Suppressor macrophage (primary cell): ENCODE results near the gene CCL13.

Experiments
- DNase-seq, 4 experiments: peaks; one replicate each; pipeline ENCODE4 v3.0.0-alpha.2; 2020 to 2022

The CCL13 gene

DNA sequence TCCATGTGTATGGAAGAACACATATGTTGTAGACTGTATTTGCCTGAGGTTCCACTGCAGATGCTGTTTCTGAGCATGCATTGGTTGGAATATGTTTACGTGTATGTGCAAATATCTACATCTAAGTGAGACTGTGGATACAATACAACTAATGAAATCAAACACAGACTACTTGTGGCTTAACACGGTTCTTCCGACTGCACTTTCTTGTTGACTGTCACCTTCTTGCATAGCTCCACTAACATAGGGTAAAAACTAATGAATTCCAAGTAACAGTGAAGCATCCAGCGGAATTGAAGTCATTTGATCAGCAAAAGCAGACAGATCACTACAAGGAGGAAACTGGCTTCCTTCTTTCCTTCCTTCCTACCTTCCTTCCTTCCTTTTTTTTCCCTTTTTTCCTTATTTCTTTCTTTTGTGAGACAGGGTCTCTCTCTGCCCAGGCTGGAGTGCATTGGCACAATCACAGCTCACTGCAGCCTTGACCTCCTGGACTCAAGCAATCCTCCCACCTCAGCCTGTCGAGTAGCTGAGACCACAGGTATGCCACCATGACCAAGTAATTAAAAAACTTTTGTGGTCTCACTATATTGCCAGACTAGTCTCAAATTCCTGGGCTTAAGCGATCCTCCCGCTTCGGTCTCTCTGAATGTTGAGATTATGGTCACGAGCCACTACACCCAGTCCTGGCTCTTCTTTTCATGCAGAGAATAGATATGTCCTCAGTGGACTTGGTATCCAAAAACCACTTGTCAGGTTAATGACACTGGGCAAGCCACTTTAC, 28.7 kb downstream of the CCL13 start:
- DNase-seq = no peak

DNA sequence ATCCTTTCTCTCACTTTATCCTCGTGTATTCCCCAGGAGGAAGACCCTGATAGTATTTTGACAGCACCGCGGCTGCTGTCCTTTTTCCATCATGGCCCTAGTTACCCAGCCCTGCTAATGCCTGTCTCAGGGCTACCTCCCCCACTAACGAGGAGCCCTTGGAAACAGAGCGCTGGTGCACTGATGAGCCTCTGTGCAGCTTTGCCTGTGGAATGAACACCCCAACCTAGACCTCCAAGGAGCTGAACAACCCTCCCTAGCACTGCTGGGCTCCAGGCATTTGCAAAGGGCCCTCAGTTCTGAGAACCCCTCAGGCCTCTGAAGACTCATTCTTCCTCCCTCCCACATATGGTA, 30.0 kb downstream of the CCL13 start:
- DNase-seq = peak in 1 of 4 experiments; percentile 36

DNA sequence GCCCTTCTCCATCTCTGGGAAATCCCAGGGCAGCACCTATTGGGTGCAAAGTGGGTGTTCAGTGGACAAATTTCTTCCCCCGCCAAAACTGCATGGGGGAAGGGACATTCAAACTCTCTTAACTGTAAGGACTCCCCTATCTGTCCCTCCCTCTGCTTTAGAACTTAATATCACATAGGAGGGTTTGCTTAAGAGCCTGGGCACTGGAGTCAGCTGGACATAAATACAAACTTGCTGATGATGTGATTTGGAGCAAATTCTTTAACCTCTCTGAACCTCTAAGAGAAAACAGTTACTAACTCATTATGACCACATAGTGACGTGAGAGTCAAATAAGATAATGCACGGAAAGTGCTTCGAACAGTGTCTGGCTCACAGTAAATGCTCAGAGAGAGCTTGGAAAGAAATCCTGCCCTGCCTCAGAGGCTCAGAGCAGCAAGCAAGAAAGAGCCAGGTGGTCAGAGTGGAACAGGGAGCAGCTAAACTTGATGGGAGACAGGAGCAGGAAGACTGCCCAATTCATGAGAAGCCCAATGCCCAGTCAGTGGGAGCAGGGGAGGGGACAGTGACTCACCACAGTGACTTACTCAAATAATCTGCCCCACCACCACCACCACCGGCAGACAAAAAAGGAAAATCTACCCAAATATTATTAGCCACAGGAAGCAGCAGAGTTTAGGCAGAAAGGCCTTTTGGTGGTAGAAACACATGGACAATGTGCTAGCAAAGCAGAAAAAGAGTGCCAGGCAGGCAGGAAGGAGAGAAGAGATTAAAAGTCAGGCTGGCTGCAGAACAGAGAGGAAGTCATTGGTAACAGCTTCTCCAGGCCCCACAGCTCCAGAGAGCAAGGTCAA, 30.6 kb downstream of the CCL13 start:
- peak; percentile 64 to 78 (median 70) for DNase-seq

DNA sequence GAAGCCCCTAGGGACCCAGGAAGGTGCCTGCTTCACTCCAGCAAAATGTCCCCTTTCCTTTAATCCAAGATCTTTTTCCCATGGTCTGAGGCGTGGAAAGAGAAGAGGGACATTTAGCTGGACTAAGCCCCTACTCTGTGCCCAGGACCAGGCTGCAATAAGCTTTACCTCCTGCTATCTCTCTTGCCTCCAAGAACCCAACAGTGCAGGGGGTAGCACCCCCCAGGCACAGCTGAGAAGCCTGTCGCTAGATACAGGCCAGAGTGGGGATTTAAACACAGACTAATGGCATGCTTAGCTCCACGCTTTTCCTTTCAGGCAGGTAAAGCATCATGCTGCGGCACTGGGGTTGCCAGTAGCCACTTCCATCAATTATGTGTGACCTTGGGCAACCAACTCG, 31.3 kb downstream of the CCL13 start:
- no peak for DNase-seq

DNA sequence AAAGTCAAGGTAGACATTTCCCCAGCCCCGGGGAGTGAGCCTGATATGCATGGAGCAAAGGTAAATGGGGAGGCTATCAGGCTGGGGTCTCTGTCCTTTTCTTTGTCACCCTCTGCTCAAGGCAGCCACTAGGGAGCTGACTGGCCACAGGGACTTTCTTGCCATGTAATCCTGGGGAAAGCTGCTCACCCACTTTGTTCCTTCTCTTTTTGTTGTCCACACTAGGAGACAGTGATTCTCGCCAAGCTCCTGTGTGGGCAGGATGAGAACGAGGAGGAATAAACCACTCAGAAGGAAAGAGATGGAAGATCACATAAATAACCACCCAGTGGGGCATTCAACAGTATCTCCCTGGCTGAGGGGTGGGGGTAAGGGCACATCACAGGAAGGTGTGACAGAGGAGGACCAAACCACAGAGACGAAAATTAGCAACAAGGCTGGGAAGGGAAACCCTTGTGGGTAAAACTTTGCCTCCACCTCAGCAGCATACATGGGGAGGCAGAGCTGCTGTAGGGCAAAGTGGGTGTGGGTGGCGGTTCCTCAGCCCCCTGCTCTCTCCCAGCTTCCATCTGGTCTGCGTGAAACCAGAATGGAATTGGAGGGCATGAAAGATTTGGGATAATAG, 33.0 kb downstream of the CCL13 start:
- peak in 3 of 4 experiments; percentile 43 to 52 (median 44) for DNase-seq

DNA sequence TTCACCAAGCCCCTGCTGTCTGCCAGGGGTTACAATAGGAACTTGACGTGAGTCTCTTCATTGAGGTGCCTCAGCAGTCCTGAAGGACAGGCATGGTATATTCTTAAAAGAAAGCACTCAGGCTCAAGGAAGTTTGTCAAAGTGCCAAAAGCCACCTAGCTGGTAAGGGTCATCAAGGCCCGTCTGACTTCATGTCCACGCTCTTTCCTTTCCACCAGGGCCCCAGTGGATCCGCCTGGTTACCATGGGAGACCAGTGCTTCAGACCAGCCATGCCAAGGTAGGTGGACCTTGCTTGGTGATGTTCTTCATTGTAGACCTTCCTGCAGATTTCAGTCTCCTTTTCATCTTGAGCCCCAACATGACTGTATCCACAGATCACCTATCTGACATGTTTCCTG, 34.4 kb downstream of the CCL13 start:
- no peak for DNase-seq

DNA sequence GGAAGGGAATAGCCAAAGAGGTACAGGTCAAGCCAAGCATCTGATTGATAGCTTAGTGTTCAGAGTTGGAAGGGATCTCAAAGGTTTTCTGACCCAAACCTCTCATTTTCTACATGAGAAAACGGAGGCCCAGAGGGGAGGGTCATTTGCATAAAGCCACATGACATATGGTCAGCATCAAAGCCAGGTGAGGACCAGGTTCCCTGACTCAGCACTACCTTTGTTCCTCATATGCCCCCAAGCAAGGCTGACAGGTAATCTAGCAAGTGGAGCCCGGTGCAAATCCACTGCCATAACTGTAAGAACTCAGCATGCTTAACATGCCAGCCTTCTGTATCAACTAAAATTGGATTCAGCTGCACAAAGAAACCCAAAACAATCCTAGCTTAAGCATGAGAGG, 35.0 kb downstream of the CCL13 start:
- DNase-seq = no peak

DNA sequence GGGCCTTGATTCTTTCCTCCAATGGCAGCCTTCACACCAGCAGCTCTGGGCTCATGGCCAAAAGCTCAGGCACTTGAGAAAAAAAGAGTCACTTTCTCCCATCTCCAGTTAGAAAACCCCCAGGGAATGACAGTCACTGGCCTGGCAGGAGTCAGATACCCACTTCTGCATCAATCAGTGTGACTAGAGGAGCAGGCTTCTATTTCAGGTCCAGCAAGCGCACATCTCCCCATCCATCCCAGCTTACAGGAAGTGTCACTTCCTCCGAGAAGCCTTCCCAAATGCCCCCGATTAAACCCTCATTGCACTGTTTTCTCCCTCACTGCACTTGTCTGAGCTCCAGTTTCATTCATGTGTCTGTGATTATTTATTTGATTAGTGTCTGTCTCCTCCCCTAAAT, 37.1 kb downstream of the CCL13 start:
- peak in 3 of 4 experiments; percentile 12 to 46 (median 32) for DNase-seq

DNA sequence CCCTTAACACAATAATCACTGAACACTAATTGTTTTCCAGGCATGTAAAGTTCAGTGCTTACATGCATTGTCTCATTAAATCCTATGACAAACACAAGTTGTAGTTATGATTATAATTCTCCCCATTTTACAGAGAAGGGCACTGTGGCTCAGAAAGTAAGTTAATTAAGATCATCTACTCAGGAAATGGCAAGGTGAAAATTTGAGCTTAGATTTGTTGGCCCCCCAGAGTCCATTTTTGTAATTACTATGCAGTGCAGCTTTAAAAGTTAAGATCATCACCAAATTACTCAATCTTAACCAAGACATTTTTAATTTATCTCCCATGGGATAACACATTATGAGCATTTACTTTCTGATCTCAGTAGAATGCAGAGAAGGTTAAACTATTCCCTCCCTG, 41.0 kb downstream of the CCL13 start:
- DNase-seq = no peak

DNA sequence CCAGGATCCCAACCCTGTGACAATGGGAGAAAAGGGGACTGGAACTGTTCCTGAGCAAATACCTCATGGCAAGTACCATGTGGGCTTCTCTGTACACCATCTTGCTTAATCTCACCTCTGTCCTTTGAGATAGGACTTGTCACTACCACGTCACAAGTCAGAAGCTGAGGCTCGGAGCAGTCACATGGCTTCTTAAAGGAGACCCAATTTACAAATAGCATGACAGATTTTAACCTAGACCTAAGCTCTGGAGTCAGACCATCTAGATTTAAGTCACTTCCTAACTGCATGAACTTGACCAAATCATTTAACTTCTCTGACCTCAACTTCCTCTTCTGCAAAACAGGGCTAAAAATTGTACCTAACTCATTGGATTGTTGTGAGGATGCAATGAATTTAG, 42.7 kb downstream of the CCL13 start:
- peak; percentile 57 to 95 (median 84) for DNase-seq

DNA sequence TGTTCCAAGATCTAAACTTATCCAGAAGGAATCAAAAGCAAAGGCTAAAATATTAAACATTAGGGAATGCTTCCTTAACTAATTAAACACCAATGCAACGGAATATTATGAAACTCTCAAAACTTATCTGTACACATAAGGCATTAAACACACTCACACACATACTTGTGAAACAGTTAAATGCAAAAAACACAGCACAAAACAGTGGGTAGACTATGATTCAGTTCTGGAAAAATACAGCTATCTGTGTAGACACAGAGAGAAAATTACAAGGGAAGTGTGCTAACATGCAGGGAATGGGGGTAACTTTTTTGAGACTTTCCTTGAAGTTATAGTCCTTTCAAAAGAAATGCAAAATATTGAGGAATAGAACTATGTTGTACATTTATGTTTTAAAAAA, 43.4 kb downstream of the CCL13 start:
- DNase-seq = peak in 3 of 4 experiments; percentile 1 to 67 (median 43)

DNA sequence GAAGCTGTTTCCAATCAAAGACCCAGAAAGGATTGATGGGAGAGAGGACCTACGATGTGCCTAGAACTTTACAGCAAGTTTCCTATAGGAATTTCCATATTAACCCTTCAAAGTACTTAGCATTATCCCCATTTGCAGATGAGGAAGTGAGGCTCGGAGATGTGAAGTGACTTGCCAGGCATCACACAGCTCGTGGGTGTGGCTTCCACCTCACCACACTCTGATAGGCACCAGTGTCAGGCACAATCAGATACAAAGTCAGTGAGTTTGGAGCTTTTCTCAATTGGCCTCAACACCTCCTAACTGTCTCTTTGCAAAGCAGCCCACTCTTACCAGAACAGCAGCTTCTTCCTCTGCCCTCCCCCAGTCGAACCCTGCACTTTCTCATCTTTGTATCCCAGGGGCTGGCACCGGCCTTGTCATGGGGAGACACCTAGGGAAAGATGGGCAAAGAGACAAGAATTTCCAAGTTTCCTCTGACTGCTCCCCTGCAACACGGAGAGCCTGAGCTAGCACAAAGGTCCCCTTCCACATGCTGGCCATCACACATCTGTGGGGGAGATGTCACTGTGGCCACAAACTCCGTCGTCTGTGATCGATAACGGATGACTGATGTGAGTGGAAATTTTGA, 44.1 kb downstream of the CCL13 start:
- peak in 2 of 4 experiments; percentile 26 to 36 for DNase-seq

DNA sequence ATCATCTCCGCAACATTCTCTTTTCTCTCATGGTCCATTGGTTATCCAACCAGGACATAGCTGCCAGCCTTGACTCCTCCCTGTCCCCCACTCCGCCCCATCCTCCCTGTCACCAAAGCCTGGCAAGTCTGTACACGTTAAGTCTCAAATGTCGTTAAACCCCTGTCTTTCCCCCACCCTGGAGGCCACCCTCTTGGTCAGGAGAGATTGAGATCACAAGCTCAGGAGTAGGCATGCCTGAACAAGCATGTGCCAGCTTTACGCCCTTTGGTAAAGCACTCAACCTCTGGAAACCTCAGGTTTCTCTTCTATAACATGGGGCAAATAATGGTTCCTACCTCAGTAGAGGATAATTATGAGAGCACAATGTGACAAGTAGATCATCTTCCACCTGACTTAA, 44.9 kb downstream of the CCL13 start:
- peak in 1 of 4 experiments; percentile 1 for DNase-seq

DNA sequence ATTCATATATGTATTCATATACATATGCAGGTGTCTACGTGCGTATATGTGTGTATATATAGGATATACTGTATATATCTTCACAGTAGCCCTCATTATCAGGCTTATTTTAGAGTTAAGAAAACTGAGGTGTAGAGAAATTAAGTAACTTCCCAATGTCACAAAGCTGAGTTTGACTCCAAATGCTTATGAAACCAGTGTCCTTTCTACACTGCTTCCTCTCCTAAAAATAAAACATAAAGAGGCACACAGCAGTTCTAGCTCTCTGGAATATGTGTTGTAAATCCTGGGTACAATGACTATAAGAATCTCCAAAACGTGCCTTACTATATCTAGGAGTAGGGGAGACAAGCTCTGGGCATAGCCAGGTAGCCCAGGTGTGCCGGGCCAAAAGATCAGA, 46.7 kb downstream of the CCL13 start:
- DNase-seq = peak in 2 of 4 experiments; percentile 59 to 67

DNA sequence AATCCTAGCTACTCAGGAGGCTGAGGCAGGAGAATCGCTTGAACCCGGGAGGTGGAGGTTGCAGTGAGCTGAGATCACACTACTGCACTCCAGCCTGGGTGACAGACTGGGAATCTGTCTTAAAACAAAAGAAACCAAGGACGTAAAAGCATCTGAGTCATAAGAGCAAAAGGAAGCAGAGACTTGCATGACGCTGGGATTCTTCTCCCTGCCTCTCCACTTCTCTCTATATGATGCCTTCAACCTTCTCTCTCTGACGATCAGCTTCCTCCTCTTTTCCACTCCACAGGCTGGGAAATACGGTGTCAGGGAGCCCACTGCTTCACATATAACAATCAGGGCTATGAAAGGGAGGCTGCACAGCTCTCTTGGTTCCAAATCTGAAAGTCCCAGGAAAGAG, 49.9 kb downstream of the CCL13 start:
- peak; percentile 59 to 79 (median 66) for DNase-seq
